Measurements from ENCODE around the gene GORASP1.

GRCh38 chr3:39103791-39104552 is 3.5 kb downstream of the GORASP1 start:
- TF ChIP-seq EZH2 (IDR thresholded peaks at IDR 0.05; ENCODE audit: low read depth, low read length, severe bottlenecking) (no peak), POLR2A (IDR thresholded peaks at IDR 0.05; ENCODE audit: control extremely low read depth in 1 of 2, low read depth in 2 of 2, low read length in 2 of 2) (no peak), CTCF (IDR thresholded peaks at IDR 0.05; ENCODE audit: control extremely low read depth in 1 of 3, insufficient read depth in 1 of 3, low read depth in 1 of 3, low read length in 3 of 3) (no peak), GABPA (IDR thresholded peaks at IDR 0.05; ENCODE audit: borderline replicate concordance, insufficient read depth, low read length) (no peak), HDAC2 (IDR thresholded peaks at IDR 0.05; ENCODE audit: borderline replicate concordance in 1 of 2, low read depth in 2 of 2, low read length in 2 of 2) (no peak), ZNF274 (IDR thresholded peaks at IDR 0.05; ENCODE audit: borderline replicate concordance, extremely low read depth, low read length) (no peak), USF2 (IDR thresholded peaks at IDR 0.05; ENCODE audit: low read length) (no peak), TAF1 (IDR thresholded peaks at IDR 0.05; ENCODE audit: low read depth, low read length) (no peak), ATF2 (IDR thresholded peaks at IDR 0.05; ENCODE audit: low read length) (no peak), RFX5 (IDR thresholded peaks at IDR 0.05; ENCODE audit: borderline replicate concordance, low read depth, low read length) (no peak), PHF8 (conservative IDR thresholded peaks at IDR 0.05; ENCODE audit: low read depth, low read length) (no peak), TBP (IDR thresholded peaks at IDR 0.05; ENCODE audit: low read depth, low read length) (no peak), JUN (IDR thresholded peaks at IDR 0.05; ENCODE audit: low read depth, low read length) (no peak), ATF3 (IDR thresholded peaks at IDR 0.05; ENCODE audit: insufficient read depth, low read depth, low read length) (no peak)

All from H1 (cell line).